ENCODE data around the gene CARM1.

GRCh38 chr19:10962863-10963262 lies 91.5 kb downstream of the CARM1 start:
- TF ChIP-seq CTCF (conservative IDR thresholded peaks at IDR 0.05) = no peak
- TF ChIP-seq EZH2 (IDR thresholded peaks at IDR 0.05; ENCODE audit: low read depth) = no peak
